HepG2 (cell line): ENCODE measurements around the gene NCLN. TPM values are rescaled to one million over a fixed set of nuclear protein-coding genes. Genes with fewer than 3 reads are reported as not detected.
A peak's percentile ranks its signal among the peaks of the same experiment; 100 is the strongest.

ENCODE experiments used
- ATAC-seq: fragments of 200-7000 bp; cut with Tn5 transposase; 3 replicates; pipeline ENCODE4 v1.9.1; 2020; ENCODE audit warnings: mild to moderate bottlenecking, moderate library complexity
- BruUV-seq: library from RNA; stranded (reverse); fragments of 400-500 nt; replicated peaks from 2 replicates; lab custom pipeline; 2021; lab: Mats Ljungman, UMichigan
- CTCF ChIA-PET: fragments of 300-600 bp; formaldehyde crosslinking; extraction: SDS; loops from one replicate; lab custom pipeline; 2021; ENCODE audit warnings: low total read pairs, inconsistent platforms, low intra/inter-chr PET ratio; lab: Yijun Ruan, JAX
- POLR2A ChIA-PET: fragments of 350-600 bp; sonication (Branson Sonifier 250); formaldehyde crosslinking; loops from one replicate; lab custom pipeline; 2020; ENCODE audit warnings: antibody characterized with exemption, inconsistent platforms; lab: Yijun Ruan, JAX
- DNase-seq: peaks from one replicate; pipeline ENCODE4 v3.0.0-alpha.2; 2015; ENCODE audit warnings: low spot score
- FAIRE-seq: peaks from 3 replicates; lab custom pipeline; 2011; peaks lifted over from hg19 to GRCh38; lab: Jason Lieb, UNC
- H2AFZ ChIP-seq: one replicate; pipeline ENCODE4 v1.6.1; 2011; ENCODE audit warnings: low read length, inconsistent platforms
- H3K27ac ChIP-seq: fragments of 300-600 bp; 3 replicates; pipeline ENCODE4 v1.8.0; 2011; ENCODE audit warnings: mixed run types, mild to moderate bottlenecking, mixed read lengths, low read length, inconsistent platforms; ENCODE audit not compliant: insufficient read depth; ENCODE audit errors: extremely low read length
- H3K27me3 ChIP-seq, 2 experiments: fragments of 200-600 bp in 1 of 2; 2 replicates in 1 of 2; 3 replicates in 1 of 2; pipeline versions ENCODE4 v1.6.0 to v1.8.0; 2011; ENCODE audit warnings: low read length in 2 of 2, mild to moderate bottlenecking in 2 of 2, moderate library complexity in 2 of 2, inconsistent platforms in 1 of 2; ENCODE audit not compliant: insufficient read depth in 2 of 2, control insufficient read depth in 1 of 2
- H3K36me3 ChIP-seq, 2 experiments: fragments of 200-600 bp in 1 of 2; replicated peaks in 1 of 2; 2 replicates in 1 of 2; 3 replicates in 1 of 2; pipeline versions ENCODE4 v1.5.1 to v1.8.0; 2011; ENCODE audit warnings: low read length in 2 of 2, inconsistent platforms in 1 of 2; ENCODE audit not compliant: insufficient read depth in 2 of 2, control insufficient read depth in 1 of 2
- H3K4me1 ChIP-seq: 2 replicates; pipeline ENCODE4 v1.5.1; 2012; ENCODE audit warnings: low read length, inconsistent platforms; ENCODE audit not compliant: insufficient read depth
- H3K4me2 ChIP-seq: 2 replicates; pipeline ENCODE4 v1.6.0; 2011; ENCODE audit warnings: low read depth, low read length, inconsistent platforms
- H3K4me3 ChIP-seq, 3 experiments: fragments of 200-600 bp in 1 of 3; sonication (generic), shearing (Covaris generic) in 1 of 3; replicated peaks in 1 of 3; 2 replicates each; pipeline ENCODE4 v1.5.1; 2011 to 2016; ENCODE audit warnings: low read length in 3 of 3, inconsistent platforms in 2 of 3, low read depth in 2 of 3, mild to moderate bottlenecking in 2 of 3, control low read depth in 1 of 3, mixed read lengths in 1 of 3; ENCODE audit not compliant: insufficient read depth in 1 of 3
- H3K79me2 ChIP-seq: one replicate; pipeline ENCODE4 v1.6.1; 2011; ENCODE audit warnings: low read length, inconsistent platforms; ENCODE audit not compliant: insufficient read depth
- H3K9ac ChIP-seq: 2 replicates; pipeline ENCODE4 v1.6.0; 2011; ENCODE audit warnings: mild to moderate bottlenecking, low read depth, low read length, inconsistent platforms; ENCODE audit not compliant: insufficient read depth
- H3K9me3 ChIP-seq: 2 replicates; pipeline ENCODE4 v1.5.1; 2012; ENCODE audit warnings: mild to moderate bottlenecking, low read length
- H4K20me1 ChIP-seq: 2 replicates; pipeline ENCODE4 v1.6.0; 2011; ENCODE audit warnings: inconsistent platforms, mild to moderate bottlenecking, low read length, moderate library complexity; ENCODE audit not compliant: insufficient read depth
- AGO2 ChIP-seq: fragments of 200-400 bp; formaldehyde crosslinking; optimal IDR thresholded peaks from 2 replicates; pipeline ENCODE3; 2017; ENCODE audit warnings: mild to moderate bottlenecking, low read depth, low read length, moderate library complexity
- PAX8 ChIP-seq: sonication (generic); formaldehyde crosslinking; IDR thresholded peaks from 2 replicates; pipeline ENCODE4 v1.8.0; 2022; ENCODE audit warnings: mild to moderate bottlenecking, missing genetic modification reagents, borderline replicate concordance
- RBFOX2 ChIP-seq: fragments of 200-400 bp; formaldehyde crosslinking; IDR thresholded peaks from 2 replicates; pipeline ENCODE4 v1.6.1; 2017; ENCODE audit warnings: low read depth, mild to moderate bottlenecking, low read length
- SNAI1 ChIP-seq: sonication (generic); formaldehyde crosslinking; IDR thresholded peaks from 2 replicates; pipeline ENCODE4 v1.5.0; 2020; ENCODE audit warnings: mild to moderate bottlenecking, missing genetic modification reagents, borderline replicate concordance
- SRY ChIP-seq: sonication (generic); formaldehyde crosslinking; IDR thresholded peaks from 2 replicates; pipeline ENCODE4 v1.8.0; 2022; ENCODE audit warnings: mild to moderate bottlenecking, missing genetic modification reagents
- TBL1XR1 ChIP-seq: fragments of 150-350 bp; IDR thresholded peaks from 2 replicates; pipeline ENCODE4 v1.6.1; 2014; ENCODE audit warnings: borderline replicate concordance, low read length; ENCODE audit not compliant: partially characterized antibody
- ZNF251 ChIP-seq: sonication (generic); formaldehyde crosslinking; IDR thresholded peaks from 2 replicates; pipeline ENCODE4 v1.9.0; 2021; ENCODE audit warnings: mild to moderate bottlenecking, missing genetic modification reagents
- ZNF441 ChIP-seq: sonication (generic); formaldehyde crosslinking; IDR thresholded peaks from 2 replicates; pipeline ENCODE4 v1.7.0; 2021; ENCODE audit warnings: missing genetic modification reagents, borderline replicate concordance
- ZNF747 ChIP-seq: sonication (generic); formaldehyde crosslinking; IDR thresholded peaks from 2 replicates; pipeline ENCODE4 v1.8.1; 2023; ENCODE audit warnings: missing genetic modification reagents, mild to moderate bottlenecking, borderline replicate concordance
- ZNF768 ChIP-seq: sonication (generic); formaldehyde crosslinking; IDR thresholded peaks from 2 replicates; pipeline ENCODE4 v1.4.0; 2020; ENCODE audit warnings: missing genetic modification reagents
- WGBS: methylation state at CpG from one replicate; pipeline ENCODE4 v1.1.6; 2017; ENCODE audit warnings: low lambda C conversion rate; 5-methylcytosine and 5-hydroxymethylcytosine counted together
- in situ Hi-C: cut with HindIII; loops from 2 replicates; pipeline ENCODE4 v1.10.0; 2017; ENCODE audit warnings: low pct_unique_long_range_greater_than_20kb; ENCODE audit not compliant: extremely low pct_ligation_motif_present
- intact Hi-C: fragments of 100-400 bp; cut with micrococcal nuclease; formaldehyde crosslinking; loops from one replicate; pipeline ENCODE4 v1.10.0; 2022; ENCODE audit not compliant: unreplicated experiment
- polyA plus RNA-seq, 8 experiments: library from polyadenylated mRNA; depleted of rRNA in 3 of 8; stranded (reverse) in 7 of 8; unstranded in 1 of 8; fragments of >200 nt; fragmentation: Illumina TruSeq in 4 of 8; extraction: Trizol in 4 of 8; gene quantifications; 2 replicates each; pipeline versions ENCODE4 v1.2.1 to v1.2.3, GENCODE V29; 2011 to 2016; ENCODE audit warnings: low read depth in 4 of 8, missing spikeins in 1 of 8, mixed read lengths in 1 of 8; ENCODE audit not compliant: insufficient read depth in 1 of 8
- total RNA-seq, 5 experiments: library from RNA; depleted of rRNA; stranded (reverse); fragments of >200 nt; fragmentation: Illumina TruSeq; extraction: Trizol; gene quantifications; 2 replicates each; pipeline ENCODE4 v1.2.3, GENCODE V29; 2016; ENCODE audit warnings: low read depth in 1 of 5

Gene NCLN
- total and polyA plus RNA-seq, 2 of the 13 experiments (the other 11 are each of a cell fraction or from before 2014, with no cell fraction given), result 42.6 to 56.0 TPM

DNA sequence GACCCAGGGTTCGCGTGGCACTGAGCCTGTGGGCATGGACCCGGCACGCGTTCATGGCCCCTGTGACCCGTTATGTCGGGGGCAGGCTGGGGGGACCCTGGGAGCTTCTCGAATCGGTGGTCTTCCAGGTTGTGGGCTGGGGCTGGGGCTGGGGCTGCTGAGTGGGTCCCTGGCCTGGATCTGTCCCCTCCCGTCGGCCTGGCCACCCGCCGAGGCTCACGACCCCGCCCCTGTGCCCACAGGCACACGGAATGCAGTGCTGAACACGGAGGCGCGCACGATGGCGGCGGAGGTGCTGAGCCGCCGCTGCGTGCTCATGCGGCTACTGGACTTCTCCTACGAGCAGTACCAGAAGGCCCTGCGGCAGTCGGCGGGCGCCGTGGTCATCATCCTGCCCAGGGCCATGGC is 6.5 kb downstream of the NCLN start:
- Histone ChIP-seq H3K9me3 (no peaks in the 10 kb centered on the region), H3K9ac (no peak overlapping the region), H3K36me3 (peaks cover 5 to 15% of the 10 kb centered on the region in 2 experiments; a peak in 3 of 5 replicates), H3K4me2 (no peak overlapping the region), H3K27me3 (no peaks in the 10 kb centered on the region), H3K4me3 (no peak overlapping the region), H2AFZ (no peak overlapping the region), H4K20me1 (peaks cover 1% of the 10 kb centered on the region; the same call in 1 of the 2 replicates), H3K27ac (no peak overlapping the region), H3K4me1 (peaks cover 17% of the 10 kb centered on the region), H3K79me2 (peaks cover 31% of the 10 kb centered on the region)
- in situ Hi-C loops (no loop called here), intact Hi-C loops (no loop called here)
- FAIRE-seq, result no peak
- no peak for ATAC-seq
- no peak for DNase-seq
- 100% methylated on average over 5 of the region's 32 CpGs for WGBS
- TF ChIP-seq ZNF747 (CRISPR knock-in tag), result no peak
- TF ChIP-seq PAX8 (CRISPR knock-in tag), result no peak
- TF ChIP-seq ZNF768 (CRISPR knock-in tag), result peak; percentile 30; the same call in 1 of the 2 replicates
- no peak for TF ChIP-seq SRY (CRISPR knock-in tag)
- TF ChIP-seq TBL1XR1, result no peak
- TF ChIP-seq AGO2, result peak; percentile 41
- no peak for TF ChIP-seq SNAI1 (CRISPR knock-in tag)
- TF ChIP-seq RBFOX2, result peak; percentile 46
- TF ChIP-seq ZNF251 (CRISPR knock-in tag), result no peak
- POLR2A ChIA-PET, result no interaction called here
- no TSS peak for BruUV-seq
- CTCF ChIA-PET, result no interaction called here

DNA sequence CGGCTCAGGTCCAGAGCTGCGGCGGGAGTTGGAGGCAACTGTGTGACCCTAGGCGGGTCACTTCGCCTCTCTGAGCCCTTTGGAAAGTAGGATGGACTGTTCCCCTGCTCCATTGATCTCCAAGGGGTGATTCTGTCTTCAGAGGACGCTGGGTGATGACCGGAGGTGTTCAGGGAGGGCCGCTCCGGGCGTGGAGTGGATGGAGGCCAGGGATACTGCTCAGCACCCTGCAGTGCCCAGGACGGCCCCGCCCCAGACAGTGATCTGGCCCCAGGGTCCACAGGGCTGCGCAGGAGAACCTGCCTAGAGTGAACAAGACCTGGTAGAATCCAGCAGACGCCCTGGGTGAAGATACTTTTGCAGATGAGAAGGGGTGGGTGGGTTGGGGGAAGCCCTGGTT is 7.0 kb downstream of the NCLN start:
- no peak for FAIRE-seq
- Histone ChIP-seq H3K4me2 (no peak overlapping the region), H3K4me3 (no peak overlapping the region), H4K20me1 (no peaks in the 10 kb centered on the region), H3K9me3 (no peaks in the 10 kb centered on the region), H3K27me3 (no peaks in the 10 kb centered on the region), H3K4me1 (peaks cover 13% of the 10 kb centered on the region), H3K27ac (no peak overlapping the region), H3K79me2 (peaks cover 27% of the 10 kb centered on the region), H3K9ac (no peak overlapping the region), H2AFZ (no peak overlapping the region), H3K36me3 (peaks cover 5 to 15% of the 10 kb centered on the region in 2 experiments; a peak in 3 of 5 replicates)
- POLR2A ChIA-PET, result no interaction called here
- CTCF ChIA-PET, result no interaction called here
- intact Hi-C loops (no loop called here), in situ Hi-C loops (no loop called here)
- no peak for DNase-seq
- no peak for ATAC-seq
- BruUV-seq, result no TSS peak
- WGBS, result no CpG with 5 or more reads among the region's 14 CpGs
- TF ChIP-seq ZNF441, result no peak
